NCI-H1436 (cell line): ENCODE data around the gene MAPK8.

Experiments used
- DNase-seq: peaks from one replicate; lab custom pipeline; 2025; lab: John Stamatoyannopoulos, UW

MAPK8 gene

GRCh38 chr10:48384699-48384982 lies 78.2 kb downstream of the MAPK8 start:
- DNase-seq, result no peak

- DNase-seq, result no peak
Observed at GRCh38 chr10:48389272-48389671, 82.8 kb downstream of the MAPK8 start.

GRCh38 chr10:48389846-48390557 lies 83.5 kb downstream of the MAPK8 start:
- no peak for DNase-seq

- no peak for DNase-seq
Observed at GRCh38 chr10:48390558-48390871, 84.0 kb downstream of the MAPK8 start.

GRCh38 chr10:48390933-48391845 lies 84.7 kb downstream of the MAPK8 start:
- DNase-seq, result no peak

- no peak for DNase-seq
Observed at GRCh38 chr10:48391994-48392393, 85.5 kb downstream of the MAPK8 start.

GRCh38 chr10:48398261-48398660 lies 91.8 kb downstream of the MAPK8 start:
- DNase-seq, result no peak

GRCh38 chr10:48399056-48399541 lies 92.6 kb downstream of the MAPK8 start:
- DNase-seq, result no peak

- no peak for DNase-seq
Observed at GRCh38 chr10:48399551-48399950, 93.1 kb downstream of the MAPK8 start.

GRCh38 chr10:48400129-48400849 lies 93.8 kb downstream of the MAPK8 start:
- no peak for DNase-seq

- no peak for DNase-seq
Observed at GRCh38 chr10:48400850-48401220, 94.4 kb downstream of the MAPK8 start.

GRCh38 chr10:48404646-48405045 lies 98.2 kb downstream of the MAPK8 start:
- DNase-seq, result no peak

GRCh38 chr10:48406204-48406603 lies 99.7 kb downstream of the MAPK8 start:
- DNase-seq, result no peak

- no peak for DNase-seq
Observed at GRCh38 chr10:48406658-48407057, 100.2 kb downstream of the MAPK8 start.

- no peak for DNase-seq
Observed at GRCh38 chr10:48410503-48410902, 104.0 kb downstream of the MAPK8 start.

GRCh38 chr10:48411510-48411909 lies 105.0 kb downstream of the MAPK8 start:
- DNase-seq, result no peak

- no peak for DNase-seq
Observed at GRCh38 chr10:48412081-48412480, 105.6 kb downstream of the MAPK8 start.

- no peak for DNase-seq
Observed at GRCh38 chr10:48412933-48413332, 106.5 kb downstream of the MAPK8 start.

GRCh38 chr10:48414160-48414559 lies 107.7 kb downstream of the MAPK8 start:
- no peak for DNase-seq

- DNase-seq, result no peak
Observed at GRCh38 chr10:48414778-48415177, 108.3 kb downstream of the MAPK8 start.

- no peak for DNase-seq
Observed at GRCh38 chr10:48416584-48417232, 110.2 kb downstream of the MAPK8 start.

GRCh38 chr10:48417374-48417773 lies 110.9 kb downstream of the MAPK8 start:
- no peak for DNase-seq
